Thyroid gland (tissue), 4 donors: Measurements from ENCODE around the gene SLC25A1.

Source experiments
- POLR2A ChIP-seq, 2 donors: fragments of 450-650 bp; IDR thresholded peaks; one replicate each; pipeline ENCODE4 v1.6.1; 2017; ENCODE audit warnings: antibody characterized with exemption in 2 of 2, mild to moderate bottlenecking in 2 of 2, moderate library complexity in 1 of 2
- TF ChIP-seq, protein P1 (sequence below), 6 experiments: fragments of 200-600 bp in 3 of 6; fragments of 450-650 bp in 3 of 6; sonication (generic) in 3 of 6; IDR thresholded peaks; one replicate each; pipeline ENCODE4 v1.5.1; 2016 to 2019; ENCODE audit warnings: antibody characterized with exemption in 6 of 6, mild to moderate bottlenecking in 2 of 6, inconsistent platforms in 1 of 6, moderate library complexity in 1 of 6

GRCh38 chr22:19151329-19152191 lies 27.0 kb downstream of the SLC25A1 start:
- TF ChIP-seq, protein P1, sequence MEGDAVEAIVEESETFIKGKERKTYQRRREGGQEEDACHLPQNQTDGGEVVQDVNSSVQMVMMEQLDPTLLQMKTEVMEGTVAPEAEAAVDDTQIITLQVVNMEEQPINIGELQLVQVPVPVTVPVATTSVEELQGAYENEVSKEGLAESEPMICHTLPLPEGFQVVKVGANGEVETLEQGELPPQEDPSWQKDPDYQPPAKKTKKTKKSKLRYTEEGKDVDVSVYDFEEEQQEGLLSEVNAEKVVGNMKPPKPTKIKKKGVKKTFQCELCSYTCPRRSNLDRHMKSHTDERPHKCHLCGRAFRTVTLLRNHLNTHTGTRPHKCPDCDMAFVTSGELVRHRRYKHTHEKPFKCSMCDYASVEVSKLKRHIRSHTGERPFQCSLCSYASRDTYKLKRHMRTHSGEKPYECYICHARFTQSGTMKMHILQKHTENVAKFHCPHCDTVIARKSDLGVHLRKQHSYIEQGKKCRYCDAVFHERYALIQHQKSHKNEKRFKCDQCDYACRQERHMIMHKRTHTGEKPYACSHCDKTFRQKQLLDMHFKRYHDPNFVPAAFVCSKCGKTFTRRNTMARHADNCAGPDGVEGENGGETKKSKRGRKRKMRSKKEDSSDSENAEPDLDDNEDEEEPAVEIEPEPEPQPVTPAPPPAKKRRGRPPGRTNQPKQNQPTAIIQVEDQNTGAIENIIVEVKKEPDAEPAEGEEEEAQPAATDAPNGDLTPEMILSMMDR (IDR thresholded peaks at IDR 0.05): no peak
- TF ChIP-seq POLR2A (IDR thresholded peaks at IDR 0.05): no peak
